ENCODE data around the gene PROSER2.
"Not testable (repeated sequence)": the region's sequence is repeated elsewhere in the genome, so short reads cannot be mapped to it uniquely, and the experiment has no call there.

The PROSER2 gene

GRCh38 chr10:11835704-11836103 is 12.5 kb downstream of the PROSER2 start:
- no peak for DNase-seq (ENCODE audit: low read depth in 2 of 2)

DNA sequence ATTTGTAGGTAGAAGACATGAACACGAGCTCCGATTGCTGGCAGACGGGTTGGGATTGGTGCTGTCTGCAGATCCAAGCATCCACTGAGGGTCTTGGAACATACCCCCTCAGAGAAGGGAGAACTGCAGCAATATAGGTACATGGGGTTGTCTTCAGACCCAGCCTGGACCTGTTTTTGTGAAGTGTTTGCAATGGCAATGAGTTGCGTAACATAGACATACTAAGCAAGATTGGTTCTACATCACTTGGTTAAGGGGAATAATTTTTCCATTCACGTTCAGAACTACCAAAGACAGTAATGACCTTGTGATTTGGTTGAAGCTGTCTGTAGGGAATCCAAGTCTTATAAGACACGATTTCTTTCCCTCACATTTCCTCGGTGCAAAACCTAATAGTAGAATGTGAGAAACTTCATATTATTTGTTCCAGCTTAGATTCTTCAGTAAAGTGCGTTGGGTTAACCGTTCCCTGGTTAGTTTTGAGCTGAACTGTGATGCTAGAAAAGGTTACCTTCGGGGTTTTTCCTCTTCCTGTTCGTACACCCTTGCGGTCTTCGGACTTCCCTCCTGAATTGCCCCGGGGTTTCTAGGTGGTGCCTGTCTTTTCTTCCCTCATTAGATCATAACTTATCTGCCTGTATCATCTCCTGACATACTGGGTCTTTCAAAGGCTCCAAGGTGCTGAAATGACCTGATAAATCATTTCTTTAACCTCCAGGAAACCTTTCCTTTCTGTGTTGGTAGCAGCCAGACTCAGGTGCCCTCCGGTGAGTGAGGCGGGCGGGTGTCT is 14.4 kb downstream of the PROSER2 start:
- no peak for DNase-seq (ENCODE audit: low read depth in 2 of 2)

DNA sequence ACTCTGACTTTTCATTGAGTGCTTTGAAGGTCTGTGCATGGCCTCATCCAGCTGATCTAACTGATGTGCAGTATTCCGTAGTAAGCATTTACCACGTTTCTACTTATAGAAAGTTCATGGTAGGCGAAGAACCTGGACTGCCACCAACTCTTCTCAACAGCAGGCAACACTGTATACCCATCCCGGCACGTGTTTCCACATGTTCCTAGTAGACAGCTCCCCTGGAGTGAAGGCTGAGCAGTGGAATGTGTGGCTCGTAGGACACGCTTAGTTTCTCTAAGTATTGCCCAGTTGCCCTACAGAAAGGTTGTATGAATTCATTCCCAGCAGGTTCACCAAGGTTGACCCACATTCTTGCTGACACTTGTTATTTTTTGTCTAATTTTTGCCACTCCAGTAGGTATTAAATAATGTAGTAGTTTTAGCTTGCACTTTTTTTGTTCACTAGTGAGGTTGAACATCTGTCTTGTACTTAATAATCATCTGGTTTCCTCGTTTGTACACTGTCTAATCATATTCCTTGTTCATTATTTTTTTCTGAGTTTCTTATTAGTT is 15.2 kb downstream of the PROSER2 start:
- no peak for DNase-seq (ENCODE audit: low read depth in 2 of 2)

DNA sequence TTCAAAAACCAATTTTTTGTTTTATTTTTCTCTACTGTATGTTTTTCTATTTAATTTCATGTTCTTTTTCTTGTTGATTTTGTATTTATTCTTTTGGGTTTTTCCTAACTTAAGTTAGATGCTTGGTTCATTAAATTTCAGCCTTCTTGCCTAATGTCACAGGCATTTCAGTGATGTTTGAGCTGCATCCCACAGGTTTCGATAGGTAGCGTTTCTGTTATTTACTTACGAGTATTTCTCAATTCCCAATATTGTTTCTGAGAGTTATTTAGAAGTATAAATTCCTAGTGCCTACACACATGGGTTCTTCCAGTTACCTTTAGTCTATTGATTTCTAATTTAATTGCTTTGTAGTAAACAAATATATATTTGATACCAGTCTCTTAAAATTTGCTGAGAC is 18.2 kb downstream of the PROSER2 start:
- DNase-seq (ENCODE audit: low read depth in 2 of 2), result no peak

- DNase-seq (ENCODE audit: low read depth in 2 of 2), result no peak
These were observed 19.3 kb downstream of the PROSER2 start for GRCh38 chr10:11842411-11842810.

DNA sequence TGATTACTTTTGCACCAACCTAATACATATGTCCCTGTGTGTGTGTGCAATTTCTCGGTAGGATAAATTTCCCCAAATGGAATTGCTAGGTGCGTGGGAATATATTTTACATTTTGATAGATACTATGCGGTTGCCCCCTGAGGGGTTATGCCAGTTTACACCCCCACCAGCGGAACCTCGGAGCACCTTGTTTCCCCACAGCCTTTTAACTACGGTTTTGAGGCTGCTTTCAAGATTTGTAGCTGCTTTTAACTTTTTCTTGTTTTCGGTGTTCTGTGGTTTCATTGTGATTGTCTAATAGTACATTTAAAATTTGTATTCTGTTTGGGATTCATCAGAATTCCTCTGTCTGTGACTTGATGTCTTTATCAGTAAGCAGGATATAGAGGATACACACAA is 22.0 kb downstream of the PROSER2 start:
- DNase-seq (ENCODE audit: low read depth in 2 of 2), result no peak

- DNase-seq (ENCODE audit: low read depth in 2 of 2), result no peak
These were observed 23.4 kb downstream of the PROSER2 start for GRCh38 chr10:11846542-11846941.

DNA sequence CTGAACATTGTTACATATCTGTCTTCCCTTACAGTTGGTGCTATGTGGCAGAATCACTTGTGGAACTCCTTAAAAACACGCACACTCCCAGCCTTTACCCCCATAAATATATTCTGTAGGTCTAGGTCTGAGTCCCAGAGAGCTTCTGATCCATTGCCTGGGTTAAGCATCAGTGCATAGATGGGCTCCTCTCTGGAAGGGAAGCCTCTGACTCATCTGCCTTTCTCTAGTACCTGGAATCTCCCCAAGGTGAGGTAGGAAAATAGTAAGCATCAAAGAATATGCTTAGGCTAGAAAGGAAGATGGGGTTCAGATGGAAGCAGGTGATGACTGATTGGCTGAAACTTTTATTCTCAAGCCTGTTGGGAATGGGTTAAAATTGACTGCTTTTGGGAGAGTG is 26.1 kb downstream of the PROSER2 start:
- no peak for DNase-seq (ENCODE audit: low read depth in 2 of 2)

DNA sequence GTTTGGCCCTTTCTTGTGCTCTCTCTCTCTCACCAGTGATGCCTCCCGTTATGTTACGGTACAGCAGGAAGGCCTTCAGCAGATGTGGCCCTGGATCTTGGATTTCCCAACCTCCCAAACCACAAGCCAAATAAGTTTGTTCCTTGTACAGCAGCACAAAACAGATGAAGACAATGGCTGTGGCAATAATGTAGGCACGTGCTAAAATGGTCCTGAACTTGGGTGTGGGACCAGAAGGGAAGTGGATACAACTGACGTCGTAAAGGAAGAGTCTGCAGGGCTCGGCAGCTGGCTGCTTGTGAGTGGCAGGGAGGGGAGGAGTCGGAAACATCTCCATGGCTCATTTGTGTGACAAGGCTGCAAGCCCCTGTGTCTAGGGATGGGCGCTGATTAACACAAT is 26.8 kb downstream of the PROSER2 start:
- no peak for DNase-seq (ENCODE audit: low read depth in 2 of 2)

- DNase-seq (ENCODE audit: low read depth in 2 of 2), result no peak
These were observed 28.8 kb downstream of the PROSER2 start for GRCh38 chr10:11851910-11852309.

- DNase-seq (ENCODE audit: low read depth in 2 of 2), result not testable (repeated sequence)
These were observed 29.5 kb downstream of the PROSER2 start for GRCh38 chr10:11852637-11853036.

DNA sequence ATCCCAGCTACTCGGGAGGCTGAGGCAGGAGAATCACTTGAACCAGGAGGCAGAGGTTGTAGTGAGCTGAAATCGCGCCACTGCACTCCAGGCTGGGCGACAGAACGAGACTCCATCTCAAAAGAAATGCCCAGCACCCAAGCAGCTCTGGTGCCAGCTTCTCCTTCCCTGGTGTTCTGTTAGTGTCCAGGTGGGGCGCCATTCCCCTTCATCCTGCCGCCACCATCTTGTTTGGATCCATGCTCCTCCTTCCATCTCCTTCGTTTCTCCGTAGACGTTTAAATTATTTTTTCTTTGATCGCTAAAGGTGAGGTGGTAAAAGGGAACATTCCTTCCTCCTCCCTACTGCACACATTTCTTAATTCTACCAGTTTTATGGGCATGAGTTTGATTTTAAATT is 30.3 kb downstream of the PROSER2 start:
- DNase-seq (ENCODE audit: low read depth in 2 of 2), result no peak

DNA sequence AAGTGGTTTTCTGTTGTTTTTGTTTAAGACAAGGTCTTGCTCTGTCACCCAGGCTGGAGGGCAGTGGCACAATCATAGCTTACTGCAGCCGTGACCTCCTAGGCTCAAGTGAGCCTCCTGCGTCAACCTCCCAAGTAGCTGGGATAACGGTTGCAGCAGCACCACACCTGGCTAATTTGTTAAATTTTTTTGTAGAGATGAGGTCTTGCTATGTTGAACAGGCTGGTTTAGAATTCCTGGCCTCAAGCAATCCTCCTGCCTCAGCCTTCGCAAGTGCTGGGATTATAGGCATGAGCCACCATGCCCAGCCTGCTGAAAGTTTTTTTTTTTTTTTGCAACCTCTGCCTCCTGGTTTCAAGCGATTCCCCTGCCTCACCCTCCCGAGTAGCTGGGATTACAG is 31.1 kb downstream of the PROSER2 start:
- no peak for DNase-seq (ENCODE audit: low read depth in 2 of 2)

GRCh38 chr10:11856089-11856488 is 32.9 kb downstream of the PROSER2 start:
- no peak for DNase-seq (ENCODE audit: low read depth in 2 of 2)

GRCh38 chr10:11856678-11857077 is 33.5 kb downstream of the PROSER2 start:
- DNase-seq (ENCODE audit: low read depth in 2 of 2), result no peak

GRCh38 chr10:11858093-11858492 is 34.9 kb downstream of the PROSER2 start:
- DNase-seq (ENCODE audit: low read depth in 2 of 2), result no peak

DNA sequence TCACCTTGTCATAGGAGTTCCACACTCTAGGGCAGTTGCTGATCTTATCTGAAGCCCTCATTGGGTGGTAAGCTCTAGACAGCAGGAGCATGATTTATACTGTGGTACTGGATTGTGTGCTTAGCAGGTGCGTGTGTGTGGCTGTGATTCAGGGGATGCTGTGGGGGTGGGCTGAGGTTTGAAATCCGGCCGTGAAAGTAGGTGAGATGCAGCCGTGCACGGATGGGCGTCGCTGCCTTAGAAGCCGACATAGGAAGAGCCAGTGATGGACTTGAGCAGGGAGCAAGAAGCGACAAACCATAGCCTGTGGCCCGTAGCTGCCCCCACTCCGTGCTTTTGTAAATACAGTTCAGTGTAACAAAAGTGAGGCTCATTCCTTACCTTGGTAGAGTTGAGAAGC is 38.2 kb downstream of the PROSER2 start:
- no peak for DNase-seq (ENCODE audit: low read depth in 2 of 2)

DNA sequence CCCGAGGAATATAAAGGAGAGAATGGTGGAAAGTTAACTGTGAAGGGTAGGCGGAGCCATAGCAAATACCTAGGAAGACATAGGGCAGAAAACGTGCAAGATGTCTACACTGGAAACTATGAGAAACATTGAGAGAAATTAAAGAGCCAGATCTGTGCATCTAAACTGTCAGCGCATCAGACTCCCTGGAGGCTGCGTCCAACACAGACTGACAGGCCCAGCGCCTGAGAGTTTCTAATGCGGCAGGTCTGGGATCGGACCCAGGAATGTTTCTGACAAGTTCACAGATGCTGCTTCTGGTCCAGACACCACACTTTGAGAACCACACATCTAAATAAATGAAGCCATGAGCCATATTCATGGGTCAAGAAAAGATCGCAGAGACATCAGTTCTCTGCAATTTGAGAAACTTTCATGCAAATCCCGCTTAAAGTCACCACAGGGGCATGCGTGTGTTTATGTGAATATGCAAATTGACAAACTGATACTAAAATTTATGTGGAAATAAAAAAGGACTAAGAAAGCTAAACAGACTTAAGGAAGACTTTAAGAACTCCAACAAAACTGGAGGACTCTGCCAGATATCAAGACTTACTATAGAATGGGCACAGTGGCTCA is 38.8 kb downstream of the PROSER2 start:
- no peak for DNase-seq (ENCODE audit: low read depth in 2 of 2)

DNA sequence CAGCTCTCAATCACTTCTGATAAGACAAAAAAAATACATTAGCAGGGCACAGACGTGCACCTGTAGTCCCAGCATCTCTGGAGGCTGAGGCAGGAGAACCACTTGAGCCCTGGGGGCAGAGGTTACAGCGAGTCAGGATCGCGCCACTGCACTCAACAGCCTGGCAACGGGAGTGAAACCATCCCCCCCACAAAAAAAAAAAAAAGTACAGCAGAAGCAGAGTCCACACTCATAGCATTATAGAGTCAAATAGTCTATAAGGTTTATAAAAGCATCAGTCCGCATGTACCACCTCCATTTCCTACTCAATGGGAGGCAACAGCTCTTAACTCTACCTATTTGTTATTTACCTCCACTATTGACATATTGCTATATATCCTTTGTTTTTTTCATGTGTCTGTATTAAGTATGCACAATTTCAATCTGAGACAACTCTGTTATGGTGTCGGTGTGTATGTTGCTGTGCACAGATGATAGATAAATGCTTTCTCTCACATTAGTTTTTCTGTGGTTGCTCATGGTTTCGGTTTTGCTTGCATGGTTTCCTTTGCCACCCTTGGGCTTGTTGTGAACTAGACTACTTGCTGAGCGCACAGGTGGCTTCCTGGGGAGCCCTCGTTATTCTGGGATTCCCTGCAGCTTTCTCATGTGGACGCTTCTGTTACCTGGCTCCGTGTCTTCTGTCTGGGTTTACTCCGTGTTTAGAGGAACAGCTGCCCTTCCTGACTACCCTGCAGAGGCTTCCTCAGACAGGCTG is 40.4 kb downstream of the PROSER2 start:
- no peak for DNase-seq (ENCODE audit: low read depth in 2 of 2)

DNA sequence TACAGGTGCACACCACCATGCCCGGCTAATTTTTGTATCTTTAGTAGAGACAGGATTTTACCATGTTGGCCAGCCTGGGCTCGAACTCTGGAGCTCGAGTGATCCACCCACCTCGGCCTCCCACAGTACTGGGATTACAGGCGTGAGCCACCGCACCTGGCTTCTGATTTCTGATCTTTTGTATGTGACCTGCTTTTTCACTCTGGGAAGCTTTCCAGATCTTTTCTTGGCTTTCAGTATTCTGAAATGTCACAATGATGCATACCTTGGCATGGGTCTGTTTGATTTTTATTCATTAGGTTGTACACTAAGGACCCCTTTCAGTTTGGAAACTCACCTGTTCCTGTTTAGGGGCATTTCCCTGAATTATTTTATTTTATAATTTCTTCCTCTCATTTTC is 41.6 kb downstream of the PROSER2 start:
- DNase-seq (ENCODE audit: low read depth in 2 of 2), result no peak

DNA sequence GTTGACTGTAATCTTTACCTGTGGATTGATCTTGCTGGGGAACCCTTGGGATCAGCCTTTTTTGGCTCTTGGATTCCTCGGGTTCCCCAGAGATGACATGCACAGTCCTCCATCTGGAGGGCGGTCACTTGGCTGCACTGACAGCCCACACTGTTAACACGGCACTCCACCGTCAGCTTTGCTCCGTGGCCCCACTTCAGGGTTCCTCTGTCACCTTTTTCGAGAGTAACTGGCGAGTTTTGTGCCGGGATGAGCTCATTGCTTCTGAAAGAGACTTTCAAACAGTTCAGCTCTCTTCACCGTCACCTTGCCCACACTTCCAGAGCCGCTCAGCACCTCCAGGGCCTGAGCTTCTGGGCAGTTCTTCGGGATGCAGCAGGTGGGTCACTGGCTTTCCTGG is 42.4 kb downstream of the PROSER2 start:
- no peak for DNase-seq (ENCODE audit: low read depth in 2 of 2)

DNA sequence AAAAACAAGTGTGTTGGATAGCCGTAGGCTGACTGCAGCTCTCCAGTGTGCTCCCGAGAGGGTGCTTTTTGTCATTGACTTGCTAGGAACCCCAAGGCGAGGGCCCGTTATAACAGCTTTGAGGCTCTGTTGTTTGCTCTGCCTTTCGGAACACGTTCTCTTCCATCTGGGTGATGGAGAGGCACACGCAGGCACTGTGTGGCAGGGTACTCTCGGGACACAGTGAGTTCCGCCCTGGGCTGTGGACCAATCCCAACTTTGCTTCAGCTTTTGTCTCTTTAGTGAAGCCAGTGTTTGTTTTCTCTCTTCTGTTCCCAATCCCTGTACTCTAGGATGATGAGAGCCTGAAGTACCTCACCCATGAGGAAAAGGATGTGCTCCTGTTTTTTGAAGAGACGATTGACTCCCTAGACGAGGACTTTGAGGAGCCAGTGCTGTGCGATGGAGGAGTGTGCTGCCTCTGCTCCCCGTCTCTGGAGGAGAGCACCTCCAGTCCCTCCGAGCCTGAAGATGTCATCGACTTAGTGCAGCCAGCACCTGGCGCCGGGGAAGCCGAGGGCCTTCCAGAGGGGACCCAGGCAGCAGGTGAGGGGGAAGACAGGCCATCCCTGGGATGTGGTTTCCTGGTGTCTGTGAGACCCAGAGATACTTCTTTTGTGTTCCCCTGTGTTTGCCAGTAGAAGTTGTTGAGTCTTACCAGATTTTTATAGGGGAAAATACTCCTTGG is 43.2 kb downstream of the PROSER2 start:
- no peak for DNase-seq (ENCODE audit: low read depth in 2 of 2)
